ENCODE results near the gene DNAJC1.

The DNAJC1 gene

GRCh38 chr10:21814866-21815265 lies 188.7 kb downstream of the DNAJC1 start:
- Histone ChIP-seq H3K9me2 (replicated peaks; ENCODE audit: insufficient read depth, low read length) (no peaks in the 10 kb centered on the region), H3K27ac (ENCODE audit: low read depth, low read length) (no peak overlapping the region), H3K9me3 (ENCODE audit: insufficient read depth, low read length) (no peaks in the 10 kb centered on the region), H3K36me3 (ENCODE audit: low read length) (no peaks in the 10 kb centered on the region), H4K20me1 (ENCODE audit: low read depth, low read length) (no peaks in the 10 kb centered on the region), H3K4me3 (ENCODE audit: insufficient read depth, low read length, poor library complexity, severe bottlenecking) (no peak overlapping the region), H3K4me2 (ENCODE audit: low read depth, low read length, poor library complexity, severe bottlenecking) (no peak overlapping the region), H3K9ac (ENCODE audit: low read length) (no peak overlapping the region), H3K79me2 (ENCODE audit: insufficient read depth, low read length) (no peaks in the 10 kb centered on the region), H2AFZ (ENCODE audit: low read depth, low read length, severe bottlenecking) (no peak overlapping the region), H3F3A (ENCODE audit: insufficient read depth) (no peaks in the 10 kb centered on the region), H3K27me3 (ENCODE audit: low read length) (no peaks in the 10 kb centered on the region)
- TF ChIP-seq CTCF (IDR thresholded peaks at IDR 0.05; ENCODE audit: insufficient read depth, low read length, poor library complexity, severe bottlenecking) (no peak), EZH2phosphoT487 (conservative IDR thresholded peaks at IDR 0.05; ENCODE audit: low read length) (no peak)

GRCh38 chr10:21813946-21814345 lies 189.6 kb downstream of the DNAJC1 start:
- no peaks in the 10 kb centered on the region for H3K9me3 ChIP-seq (ENCODE audit: insufficient read depth, low read length)

GRCh38 chr10:21811245-21811585 lies 192.3 kb downstream of the DNAJC1 start:
- Histone ChIP-seq H3K4me2 (ENCODE audit: low read depth, low read length, poor library complexity, severe bottlenecking) (no peak overlapping the region), H2AFZ (ENCODE audit: low read depth, low read length, severe bottlenecking) (no peak overlapping the region), H3K4me3 (ENCODE audit: insufficient read depth, low read length, poor library complexity, severe bottlenecking) (no peak overlapping the region), H3K27ac (ENCODE audit: low read depth, low read length) (no peak overlapping the region), H3K36me3 (ENCODE audit: low read length) (no peaks in the 10 kb centered on the region), H3K9ac (ENCODE audit: low read length) (no peak overlapping the region), H3K9me3 (ENCODE audit: insufficient read depth, low read length) (no peaks in the 10 kb centered on the region), H3K79me2 (ENCODE audit: insufficient read depth, low read length) (no peaks in the 10 kb centered on the region), H3K9me2 (replicated peaks; ENCODE audit: insufficient read depth, low read length) (no peaks in the 10 kb centered on the region), H3K27me3 (ENCODE audit: low read length) (no peaks in the 10 kb centered on the region), H4K20me1 (ENCODE audit: low read depth, low read length) (no peaks in the 10 kb centered on the region), H3F3A (ENCODE audit: insufficient read depth) (no peaks in the 10 kb centered on the region)
- TF ChIP-seq CTCF (IDR thresholded peaks at IDR 0.05; ENCODE audit: insufficient read depth, low read length, poor library complexity, severe bottlenecking) (no peak), EZH2phosphoT487 (conservative IDR thresholded peaks at IDR 0.05; ENCODE audit: low read length) (no peak)

More at GRCh38 chr10:21813946-21814345, 189.6 kb downstream of the DNAJC1 start:
- no peaks in the 10 kb centered on the region for H3F3A ChIP-seq (ENCODE audit: insufficient read depth)
- TF ChIP-seq EZH2phosphoT487 (conservative IDR thresholded peaks at IDR 0.05; ENCODE audit: low read length), result no peak
- no peak for TF ChIP-seq CTCF (IDR thresholded peaks at IDR 0.05; ENCODE audit: insufficient read depth, low read length, poor library complexity, severe bottlenecking)
- no peaks in the 10 kb centered on the region for H3K27me3 ChIP-seq (ENCODE audit: low read length)
- H3K36me3 ChIP-seq (ENCODE audit: low read length), result no peaks in the 10 kb centered on the region
- H3K27ac ChIP-seq (ENCODE audit: low read depth, low read length), result no peak overlapping the region
- no peaks in the 10 kb centered on the region for H3K9me2 ChIP-seq (replicated peaks; ENCODE audit: insufficient read depth, low read length)
- no peak overlapping the region for H2AFZ ChIP-seq (ENCODE audit: low read depth, low read length, severe bottlenecking)
- H3K4me2 ChIP-seq (ENCODE audit: low read depth, low read length, poor library complexity, severe bottlenecking), result no peak overlapping the region
- H3K79me2 ChIP-seq (ENCODE audit: insufficient read depth, low read length), result no peaks in the 10 kb centered on the region
- H3K9ac ChIP-seq (ENCODE audit: low read length), result no peak overlapping the region
- no peak overlapping the region for H3K4me3 ChIP-seq (ENCODE audit: insufficient read depth, low read length, poor library complexity, severe bottlenecking)
- no peaks in the 10 kb centered on the region for H4K20me1 ChIP-seq (ENCODE audit: low read depth, low read length)
